SK-N-SH treated with all-trans-retinoic acid at 6 μM for 48 hours (cell line): ENCODE measurements around the gene ZNF236.

ENCODE experiments used
- ATAC-seq: fragments of 200-7000 bp; cut with Tn5 transposase; 3 replicates; pipeline ENCODE4 v1.9.1; 2020; ENCODE audit warnings: mild to moderate bottlenecking, moderate library complexity
- ARNTL ChIP-seq: fragments of 450-650 bp; formaldehyde crosslinking; IDR thresholded peaks from 2 replicates; pipeline ENCODE4 v1.5.0; 2020; ENCODE audit warnings: low read depth, mild to moderate bottlenecking, moderate library complexity, borderline replicate concordance
- BACH2 ChIP-seq: fragments of 250-450 bp; sonication (Bioruptor Pico); IDR thresholded peaks from 2 replicates; pipeline ENCODE4 v1.9.0; 2021; ENCODE audit warnings: mild to moderate bottlenecking, borderline replicate concordance
- CREB5 ChIP-seq: fragments of 250-450 bp; sonication (Bioruptor Pico); IDR thresholded peaks from 2 replicates; pipeline ENCODE4 v1.5.1; 2020; ENCODE audit warnings: low read depth, mild to moderate bottlenecking, moderate library complexity
- CSDC2 ChIP-seq: fragments of 250-450 bp; sonication (Bioruptor Pico); IDR thresholded peaks from 2 replicates; pipeline ENCODE4 v1.5.0; 2020; ENCODE audit warnings: mild to moderate bottlenecking, moderate library complexity
- CSRNP3 ChIP-seq: fragments of 250-450 bp; sonication (Bioruptor Pico); IDR thresholded peaks from 2 replicates; pipeline ENCODE4 v1.5.1; 2021; ENCODE audit warnings: mild to moderate bottlenecking, moderate library complexity
- ESRRG ChIP-seq: fragments of 250-450 bp; sonication (Bioruptor Pico); IDR thresholded peaks from 2 replicates; pipeline ENCODE4 v1.6.1; 2021; ENCODE audit warnings: mild to moderate bottlenecking
- GLIS3 ChIP-seq: fragments of 250-450 bp; sonication (Bioruptor Pico); IDR thresholded peaks from 2 replicates; pipeline ENCODE4 v1.5.0; 2020; ENCODE audit warnings: mild to moderate bottlenecking, moderate library complexity
- ISL1 ChIP-seq: fragments of 250-450 bp; sonication (Bioruptor Pico); IDR thresholded peaks from 2 replicates; pipeline ENCODE4 v2.1.2; 2022; ENCODE audit warnings: mild to moderate bottlenecking, moderate library complexity
- OSR1 ChIP-seq: fragments of 250-450 bp; sonication (Bioruptor Pico); IDR thresholded peaks from 2 replicates; pipeline ENCODE4 v1.8.0; 2022; ENCODE audit warnings: moderate library complexity, mild to moderate bottlenecking, inconsistent platforms
- PATZ1 ChIP-seq: fragments of 250-450 bp; sonication (Bioruptor Pico); IDR thresholded peaks from 2 replicates; pipeline ENCODE4 v1.8.0; 2020; ENCODE audit warnings: mild to moderate bottlenecking, moderate library complexity, borderline replicate concordance
- POU6F1 ChIP-seq: fragments of 250-450 bp; sonication (Bioruptor Pico); IDR thresholded peaks from 2 replicates; pipeline ENCODE4 v1.8.0; 2021; ENCODE audit warnings: low read depth, mild to moderate bottlenecking, moderate library complexity, borderline replicate concordance
- PPARA ChIP-seq: fragments of 250-450 bp; sonication (Bioruptor Pico); IDR thresholded peaks from 2 replicates; pipeline ENCODE4 v1.5.0; 2020; ENCODE audit warnings: mild to moderate bottlenecking, borderline replicate concordance
- SNAI2 ChIP-seq: fragments of 250-450 bp; sonication (Bioruptor Pico); IDR thresholded peaks from 2 replicates; pipeline ENCODE4 v1.5.0; 2020; ENCODE audit warnings: mild to moderate bottlenecking, moderate library complexity
- TCF4 ChIP-seq: fragments of 250-450 bp; sonication (Bioruptor Pico); IDR thresholded peaks from 2 replicates; pipeline ENCODE4 v1.8.0; 2021; ENCODE audit warnings: mild to moderate bottlenecking, moderate library complexity, borderline replicate concordance
- TOX ChIP-seq: fragments of 250-450 bp; sonication (Bioruptor Pico); IDR thresholded peaks from 2 replicates; pipeline ENCODE4 v1.8.0; 2021; ENCODE audit warnings: mild to moderate bottlenecking, moderate library complexity, borderline replicate concordance
- ZC3H10 ChIP-seq: fragments of 250-450 bp; sonication (Bioruptor Pico); IDR thresholded peaks from 2 replicates; pipeline ENCODE4 v1.5.1; 2021; ENCODE audit warnings: mild to moderate bottlenecking, moderate library complexity
- ZFP3 ChIP-seq: fragments of 250-450 bp; sonication (Bioruptor Pico); IDR thresholded peaks from 2 replicates; pipeline ENCODE4 v1.5.0; 2020; ENCODE audit warnings: mild to moderate bottlenecking, moderate library complexity
- ZFP30 ChIP-seq: fragments of 450-650 bp; formaldehyde crosslinking; IDR thresholded peaks from 2 replicates; pipeline ENCODE4 v1.5.0; 2022; ENCODE audit warnings: mild to moderate bottlenecking, moderate library complexity
- ZNF565 ChIP-seq: fragments of 450-650 bp; formaldehyde crosslinking; conservative IDR thresholded peaks from 2 replicates; pipeline ENCODE4 v1.5.0; 2020; ENCODE audit warnings: low read depth, mild to moderate bottlenecking, moderate library complexity
- ZNF70 ChIP-seq: fragments of 450-650 bp; formaldehyde crosslinking; IDR thresholded peaks from 2 replicates; pipeline ENCODE4 v1.5.0; 2020; ENCODE audit warnings: mild to moderate bottlenecking, moderate library complexity
- ZNF8 ChIP-seq: fragments of 450-650 bp; formaldehyde crosslinking; IDR thresholded peaks from 2 replicates; pipeline ENCODE4 v1.5.0; 2020; ENCODE audit warnings: mild to moderate bottlenecking, moderate library complexity

The ZNF236 gene

GRCh38 chr18:76892832-76893231 lies 70.5 kb downstream of the ZNF236 start:
- no peak for TF ChIP-seq CSDC2 (CRISPR knock-in tag)
- TF ChIP-seq ISL1 (CRISPR knock-in tag): no peak
- TF ChIP-seq ESRRG (CRISPR knock-in tag): no peak
- no peak for TF ChIP-seq ZFP30 (CRISPR knock-in tag)
- TF ChIP-seq BACH2 (CRISPR knock-in tag): no peak
- no peak for TF ChIP-seq OSR1 (CRISPR knock-in tag)
- no peak for TF ChIP-seq CREB5 (CRISPR knock-in tag)
- TF ChIP-seq ZNF565 (CRISPR knock-in tag): no peak
- TF ChIP-seq TCF4: no peak
- no peak for TF ChIP-seq SNAI2 (CRISPR knock-in tag)
- TF ChIP-seq GLIS3 (CRISPR knock-in tag): no peak
- TF ChIP-seq ARNTL (CRISPR knock-in tag): no peak
- TF ChIP-seq ZNF70: no peak
- no peak for TF ChIP-seq ZNF8 (CRISPR knock-in tag)
- TF ChIP-seq ZFP3 (CRISPR knock-in tag): no peak
- TF ChIP-seq PATZ1 (CRISPR knock-in tag): no peak
- no peak for TF ChIP-seq ZC3H10
- TF ChIP-seq POU6F1 (CRISPR knock-in tag): no peak
- TF ChIP-seq PPARA (CRISPR knock-in tag): no peak
- TF ChIP-seq TOX (CRISPR knock-in tag): no peak
- TF ChIP-seq, all 23 proteins: peak for 0
- ATAC-seq: no peak

GRCh38 chr18:76894566-76895346 lies 72.4 kb downstream of the ZNF236 start:
- no peak for TF ChIP-seq ISL1 (CRISPR knock-in tag)
- no peak for TF ChIP-seq PATZ1 (CRISPR knock-in tag)
- no peak for TF ChIP-seq ZNF70
- TF ChIP-seq ARNTL (CRISPR knock-in tag): no peak
- TF ChIP-seq, all 23 proteins: peak for 0
- ATAC-seq: no peak

- ATAC-seq: no peak
- TF ChIP-seq PATZ1 (CRISPR knock-in tag): no peak
- no peak for TF ChIP-seq CSRNP3 (CRISPR knock-in tag)
Observed at GRCh38 chr18:76895498-76895897, 73.1 kb downstream of the ZNF236 start.
